ENCODE data around the gene ALOX5.
"Not testable (repeated sequence)": the region's sequence is repeated elsewhere in the genome, so short reads cannot be mapped to it uniquely, and the experiment has no call there.

ALOX5 gene

GRCh38 chr10:45379891-45380540 lies 6.0 kb downstream of the ALOX5 start:
- H3K36me3 Mint-ChIP-seq (ENCODE audit: low read depth), result no peaks in the 10 kb centered on the region
- peaks cover 23% of the 10 kb centered on the region for H3K27me3 Mint-ChIP-seq (ENCODE audit: low read depth)
- H3K4me1 Mint-ChIP-seq (ENCODE audit: low read depth), result peaks cover 4% of the 10 kb centered on the region
- H3K27ac Mint-ChIP-seq, result no peak overlapping the region
- DNase-seq (ENCODE audit: low spot score), result no peak
- H3K4me3 Mint-ChIP-seq, result no peak overlapping the region
- H3K9me3 Mint-ChIP-seq, result no peaks in the 10 kb centered on the region

- no peak overlapping the region for H3K4me3 Mint-ChIP-seq
- no peaks in the 10 kb centered on the region for H3K36me3 Mint-ChIP-seq (ENCODE audit: low read depth)
- no peaks in the 10 kb centered on the region for H3K4me1 Mint-ChIP-seq (ENCODE audit: low read depth)
- H3K27ac Mint-ChIP-seq, result no peak overlapping the region
- no peak for DNase-seq (ENCODE audit: low spot score)
- H3K9me3 Mint-ChIP-seq, result no peaks in the 10 kb centered on the region
- H3K27me3 Mint-ChIP-seq (ENCODE audit: low read depth), result peaks cover 13% of the 10 kb centered on the region
Observed at GRCh38 chr10:45380903-45381620, 7.0 kb downstream of the ALOX5 start.

GRCh38 chr10:45382591-45382990 lies 8.6 kb downstream of the ALOX5 start:
- no peak for DNase-seq (ENCODE audit: low spot score)
- Mint-ChIP-seq H3K4me1 (ENCODE audit: low read depth) (no peaks in the 10 kb centered on the region), H3K27ac (no peak overlapping the region), H3K4me3 (no peak overlapping the region), H3K27me3 (ENCODE audit: low read depth) (peaks cover 8% of the 10 kb centered on the region), H3K36me3 (ENCODE audit: low read depth) (no peaks in the 10 kb centered on the region), H3K9me3 (no peaks in the 10 kb centered on the region)

GRCh38 chr10:45383682-45384330 lies 9.8 kb downstream of the ALOX5 start:
- H3K4me3 Mint-ChIP-seq, result no peak overlapping the region
- H3K4me1 Mint-ChIP-seq (ENCODE audit: low read depth), result no peaks in the 10 kb centered on the region
- H3K27me3 Mint-ChIP-seq (ENCODE audit: low read depth), result peaks cover 2% of the 10 kb centered on the region
- H3K36me3 Mint-ChIP-seq (ENCODE audit: low read depth), result no peaks in the 10 kb centered on the region
- no peaks in the 10 kb centered on the region for H3K9me3 Mint-ChIP-seq
- DNase-seq (ENCODE audit: low spot score), result no peak
- no peak overlapping the region for H3K27ac Mint-ChIP-seq

GRCh38 chr10:45386657-45387056 lies 12.6 kb downstream of the ALOX5 start:
- Mint-ChIP-seq H3K4me3 (no peak overlapping the region), H3K36me3 (ENCODE audit: low read depth) (no peaks in the 10 kb centered on the region), H3K27ac (no peak overlapping the region), H3K9me3 (no peaks in the 10 kb centered on the region), H3K27me3 (ENCODE audit: low read depth) (peaks cover 6% of the 10 kb centered on the region), H3K4me1 (ENCODE audit: low read depth) (no peaks in the 10 kb centered on the region)
- DNase-seq (ENCODE audit: low spot score), result no peak

GRCh38 chr10:45387096-45387893 lies 13.3 kb downstream of the ALOX5 start:
- H3K27me3 Mint-ChIP-seq (ENCODE audit: low read depth), result peaks cover 6% of the 10 kb centered on the region
- H3K4me1 Mint-ChIP-seq (ENCODE audit: low read depth), result no peaks in the 10 kb centered on the region
- H3K4me3 Mint-ChIP-seq, result no peak overlapping the region
- no peaks in the 10 kb centered on the region for H3K9me3 Mint-ChIP-seq
- H3K36me3 Mint-ChIP-seq (ENCODE audit: low read depth), result no peaks in the 10 kb centered on the region
- H3K27ac Mint-ChIP-seq, result no peak overlapping the region
- no peak for DNase-seq (ENCODE audit: low spot score)

GRCh38 chr10:45389671-45390070 lies 15.7 kb downstream of the ALOX5 start:
- not testable (repeated sequence) for H3K4me3 Mint-ChIP-seq; H3K4me1 Mint-ChIP-seq (ENCODE audit: low read depth); DNase-seq (ENCODE audit: low spot score); H3K9me3 Mint-ChIP-seq; H3K36me3 Mint-ChIP-seq (ENCODE audit: low read depth); H3K27ac Mint-ChIP-seq
- peaks cover 11% of the 10 kb centered on the region for H3K27me3 Mint-ChIP-seq (ENCODE audit: low read depth)

GRCh38 chr10:45391636-45392035 lies 17.6 kb downstream of the ALOX5 start:
- peaks cover 17% of the 10 kb centered on the region for H3K9me3 Mint-ChIP-seq
- H3K27ac Mint-ChIP-seq; DNase-seq (ENCODE audit: low spot score); H3K4me3 Mint-ChIP-seq; H3K36me3 Mint-ChIP-seq (ENCODE audit: low read depth); H3K4me1 Mint-ChIP-seq (ENCODE audit: low read depth): not testable (repeated sequence)
- peaks cover 15% of the 10 kb centered on the region for H3K27me3 Mint-ChIP-seq (ENCODE audit: low read depth)

GRCh38 chr10:45395554-45395953 lies 21.5 kb downstream of the ALOX5 start:
- Mint-ChIP-seq H3K36me3 (ENCODE audit: low read depth) (no peaks in the 10 kb centered on the region), H3K27me3 (ENCODE audit: low read depth) (peaks cover 23% of the 10 kb centered on the region), H3K27ac (no peak overlapping the region), H3K4me3 (no peak overlapping the region), H3K9me3 (peaks cover 19% of the 10 kb centered on the region), H3K4me1 (ENCODE audit: low read depth) (no peaks in the 10 kb centered on the region)
- DNase-seq (ENCODE audit: low spot score), result no peak

GRCh38 chr10:45398595-45398994 lies 24.6 kb downstream of the ALOX5 start:
- no peak overlapping the region for H3K4me3 Mint-ChIP-seq
- no peaks in the 10 kb centered on the region for H3K4me1 Mint-ChIP-seq (ENCODE audit: low read depth)
- H3K27me3 Mint-ChIP-seq (ENCODE audit: low read depth), result peaks cover 30% of the 10 kb centered on the region
- no peaks in the 10 kb centered on the region for H3K36me3 Mint-ChIP-seq (ENCODE audit: low read depth)
- H3K9me3 Mint-ChIP-seq, result peaks cover 18% of the 10 kb centered on the region
- H3K27ac Mint-ChIP-seq, result no peak overlapping the region
- DNase-seq (ENCODE audit: low spot score), result no peak

- H3K27ac Mint-ChIP-seq, result no peak overlapping the region
- peaks cover 14% of the 10 kb centered on the region for H3K9me3 Mint-ChIP-seq
- no peak for DNase-seq (ENCODE audit: low spot score)
- no peak overlapping the region for H3K4me3 Mint-ChIP-seq
- peaks cover 28% of the 10 kb centered on the region for H3K27me3 Mint-ChIP-seq (ENCODE audit: low read depth)
- no peaks in the 10 kb centered on the region for H3K4me1 Mint-ChIP-seq (ENCODE audit: low read depth)
- H3K36me3 Mint-ChIP-seq (ENCODE audit: low read depth), result no peaks in the 10 kb centered on the region
Observed at GRCh38 chr10:45399113-45399512, 25.1 kb downstream of the ALOX5 start.

GRCh38 chr10:45403151-45403550 lies 29.1 kb downstream of the ALOX5 start:
- Mint-ChIP-seq H3K9me3 (no peaks in the 10 kb centered on the region), H3K27me3 (ENCODE audit: low read depth) (peaks cover 50% of the 10 kb centered on the region), H3K27ac (no peak overlapping the region), H3K4me1 (ENCODE audit: low read depth) (no peaks in the 10 kb centered on the region), H3K36me3 (ENCODE audit: low read depth) (no peaks in the 10 kb centered on the region), H3K4me3 (no peak overlapping the region)
- DNase-seq (ENCODE audit: low spot score), result no peak

- H3K36me3 Mint-ChIP-seq (ENCODE audit: low read depth), result no peaks in the 10 kb centered on the region
- H3K27me3 Mint-ChIP-seq (ENCODE audit: low read depth), result peaks cover 56% of the 10 kb centered on the region
- no peaks in the 10 kb centered on the region for H3K4me1 Mint-ChIP-seq (ENCODE audit: low read depth)
- H3K27ac Mint-ChIP-seq, result no peak overlapping the region
- no peak for DNase-seq (ENCODE audit: low spot score)
- H3K4me3 Mint-ChIP-seq, result no peak overlapping the region
- no peaks in the 10 kb centered on the region for H3K9me3 Mint-ChIP-seq
Observed at GRCh38 chr10:45404087-45404769, 30.2 kb downstream of the ALOX5 start.

All from T-helper 2 cell treated with Interferon-gamma antibody and Interleukin-4, amounts not matched to agents 5 μg/mL and 100 μg/mL, for 36 hours (primary cell).